Fibroblast of villous mesenchyme (primary cell): ENCODE data around the gene ABCA1. TPM values are rescaled to one million over a fixed set of nuclear protein-coding genes. Genes with fewer than 3 reads are reported as not detected.
"Not testable (repeated sequence)": the region's sequence is repeated elsewhere in the genome, so short reads cannot be mapped to it uniquely, and the experiment has no call there.

ENCODE experiments used
- DNase-seq: peaks from one replicate; pipeline ENCODE4 v3.0.0-alpha.2; 2010; ENCODE audit warnings: low read depth
- H3K4me3 ChIP-seq: 2 replicates; pipeline ENCODE4 v1.5.1; 2011; ENCODE audit warnings: low read depth, mild to moderate bottlenecking, low read length
- total RNA-seq: library from RNA; depleted of rRNA; stranded (reverse); fragments of >200 nt; gene quantifications from 2 replicates; pipeline ENCODE4 v1.2.3, GENCODE V29; 2012
- TF ChIP-seq, protein P1 (sequence below): IDR thresholded peaks from 2 replicates; pipeline ENCODE4 v1.5.1; 2012; ENCODE audit warnings: low read depth, mild to moderate bottlenecking, low read length; ENCODE audit not compliant: insufficient read depth

Gene ABCA1, protein sequence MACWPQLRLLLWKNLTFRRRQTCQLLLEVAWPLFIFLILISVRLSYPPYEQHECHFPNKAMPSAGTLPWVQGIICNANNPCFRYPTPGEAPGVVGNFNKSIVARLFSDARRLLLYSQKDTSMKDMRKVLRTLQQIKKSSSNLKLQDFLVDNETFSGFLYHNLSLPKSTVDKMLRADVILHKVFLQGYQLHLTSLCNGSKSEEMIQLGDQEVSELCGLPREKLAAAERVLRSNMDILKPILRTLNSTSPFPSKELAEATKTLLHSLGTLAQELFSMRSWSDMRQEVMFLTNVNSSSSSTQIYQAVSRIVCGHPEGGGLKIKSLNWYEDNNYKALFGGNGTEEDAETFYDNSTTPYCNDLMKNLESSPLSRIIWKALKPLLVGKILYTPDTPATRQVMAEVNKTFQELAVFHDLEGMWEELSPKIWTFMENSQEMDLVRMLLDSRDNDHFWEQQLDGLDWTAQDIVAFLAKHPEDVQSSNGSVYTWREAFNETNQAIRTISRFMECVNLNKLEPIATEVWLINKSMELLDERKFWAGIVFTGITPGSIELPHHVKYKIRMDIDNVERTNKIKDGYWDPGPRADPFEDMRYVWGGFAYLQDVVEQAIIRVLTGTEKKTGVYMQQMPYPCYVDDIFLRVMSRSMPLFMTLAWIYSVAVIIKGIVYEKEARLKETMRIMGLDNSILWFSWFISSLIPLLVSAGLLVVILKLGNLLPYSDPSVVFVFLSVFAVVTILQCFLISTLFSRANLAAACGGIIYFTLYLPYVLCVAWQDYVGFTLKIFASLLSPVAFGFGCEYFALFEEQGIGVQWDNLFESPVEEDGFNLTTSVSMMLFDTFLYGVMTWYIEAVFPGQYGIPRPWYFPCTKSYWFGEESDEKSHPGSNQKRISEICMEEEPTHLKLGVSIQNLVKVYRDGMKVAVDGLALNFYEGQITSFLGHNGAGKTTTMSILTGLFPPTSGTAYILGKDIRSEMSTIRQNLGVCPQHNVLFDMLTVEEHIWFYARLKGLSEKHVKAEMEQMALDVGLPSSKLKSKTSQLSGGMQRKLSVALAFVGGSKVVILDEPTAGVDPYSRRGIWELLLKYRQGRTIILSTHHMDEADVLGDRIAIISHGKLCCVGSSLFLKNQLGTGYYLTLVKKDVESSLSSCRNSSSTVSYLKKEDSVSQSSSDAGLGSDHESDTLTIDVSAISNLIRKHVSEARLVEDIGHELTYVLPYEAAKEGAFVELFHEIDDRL (N-terminal part only)
- total RNA-seq = 88.3 and 132 TPM in 2 replicates

DNA sequence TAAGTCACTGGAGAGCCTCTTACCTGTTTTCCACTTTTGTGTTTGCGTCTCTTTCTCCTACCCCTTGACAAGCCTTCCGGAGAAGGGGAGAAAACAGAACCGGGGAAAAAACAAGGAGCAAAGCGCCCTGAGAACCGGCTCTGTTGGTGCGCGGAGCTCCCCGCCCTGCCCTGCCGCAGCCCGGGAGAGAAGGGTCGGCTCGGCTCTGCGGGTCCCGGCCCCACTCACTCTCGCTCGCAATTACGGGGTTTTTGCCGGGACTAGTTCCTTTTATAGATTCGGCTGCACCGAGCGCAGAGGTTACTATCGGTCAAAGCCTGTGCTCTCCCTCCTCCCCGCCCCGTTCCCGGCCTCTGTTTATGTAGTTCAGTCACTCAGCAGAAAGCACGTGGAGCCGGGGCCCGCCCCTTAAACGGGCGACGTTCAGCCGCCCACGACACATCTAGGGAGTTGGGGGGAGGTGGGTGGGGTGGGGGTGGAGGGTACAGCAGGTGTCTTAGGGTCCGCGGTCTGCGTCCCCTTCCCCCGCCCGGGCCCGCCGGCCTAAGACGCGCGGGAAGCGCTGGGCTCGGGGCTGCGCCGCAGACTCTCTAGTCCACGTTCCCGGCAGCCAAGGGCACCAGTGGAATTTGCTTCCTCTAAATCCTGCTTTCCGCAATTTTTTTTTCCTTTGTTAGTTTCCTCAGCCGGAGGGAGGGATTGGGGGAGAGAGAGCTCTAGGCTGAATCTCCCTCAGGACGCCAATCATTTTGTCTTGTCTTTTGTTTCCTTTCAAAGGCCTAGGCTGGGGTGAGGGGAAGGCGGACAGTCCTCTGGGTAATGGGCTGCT is at the start of gene ABCA1:
ABCA1 (minus strand) TSS at position 244 of the 829 bp plus-strand sequence. CDS start 24,476 bp downstream, outside the sequence.
- DNase-seq = peak; percentile 93

DNA sequence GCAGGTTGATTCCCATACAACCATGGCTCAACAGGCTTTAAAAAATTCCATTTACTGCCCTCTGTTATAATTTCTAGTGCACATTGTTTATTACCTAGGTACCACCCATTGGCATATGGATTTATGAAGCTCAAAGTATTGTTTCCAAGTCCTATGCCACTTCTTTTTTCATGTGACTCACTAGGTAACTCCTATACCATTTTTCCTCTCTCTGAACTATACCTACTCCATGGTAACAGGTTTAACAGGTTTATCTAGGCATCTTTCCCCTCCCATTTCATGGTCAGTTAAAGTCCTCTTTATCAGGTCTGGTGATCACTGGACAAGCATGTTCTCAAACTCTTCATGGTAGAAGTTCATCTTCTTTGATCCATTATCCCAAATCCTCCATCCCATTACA is 49.6 kb upstream of the ABCA1 start:
- H3K4me3 ChIP-seq = no peak overlapping the region
- TF ChIP-seq, protein P1, sequence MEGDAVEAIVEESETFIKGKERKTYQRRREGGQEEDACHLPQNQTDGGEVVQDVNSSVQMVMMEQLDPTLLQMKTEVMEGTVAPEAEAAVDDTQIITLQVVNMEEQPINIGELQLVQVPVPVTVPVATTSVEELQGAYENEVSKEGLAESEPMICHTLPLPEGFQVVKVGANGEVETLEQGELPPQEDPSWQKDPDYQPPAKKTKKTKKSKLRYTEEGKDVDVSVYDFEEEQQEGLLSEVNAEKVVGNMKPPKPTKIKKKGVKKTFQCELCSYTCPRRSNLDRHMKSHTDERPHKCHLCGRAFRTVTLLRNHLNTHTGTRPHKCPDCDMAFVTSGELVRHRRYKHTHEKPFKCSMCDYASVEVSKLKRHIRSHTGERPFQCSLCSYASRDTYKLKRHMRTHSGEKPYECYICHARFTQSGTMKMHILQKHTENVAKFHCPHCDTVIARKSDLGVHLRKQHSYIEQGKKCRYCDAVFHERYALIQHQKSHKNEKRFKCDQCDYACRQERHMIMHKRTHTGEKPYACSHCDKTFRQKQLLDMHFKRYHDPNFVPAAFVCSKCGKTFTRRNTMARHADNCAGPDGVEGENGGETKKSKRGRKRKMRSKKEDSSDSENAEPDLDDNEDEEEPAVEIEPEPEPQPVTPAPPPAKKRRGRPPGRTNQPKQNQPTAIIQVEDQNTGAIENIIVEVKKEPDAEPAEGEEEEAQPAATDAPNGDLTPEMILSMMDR = no peak
- DNase-seq = no peak

More for the DNA sequence above, at the start of gene ABCA1:
- H3K4me3 ChIP-seq = peak within 1 kb of the TSS; percentile 79
- TF ChIP-seq, protein P1 = no peak

DNA sequence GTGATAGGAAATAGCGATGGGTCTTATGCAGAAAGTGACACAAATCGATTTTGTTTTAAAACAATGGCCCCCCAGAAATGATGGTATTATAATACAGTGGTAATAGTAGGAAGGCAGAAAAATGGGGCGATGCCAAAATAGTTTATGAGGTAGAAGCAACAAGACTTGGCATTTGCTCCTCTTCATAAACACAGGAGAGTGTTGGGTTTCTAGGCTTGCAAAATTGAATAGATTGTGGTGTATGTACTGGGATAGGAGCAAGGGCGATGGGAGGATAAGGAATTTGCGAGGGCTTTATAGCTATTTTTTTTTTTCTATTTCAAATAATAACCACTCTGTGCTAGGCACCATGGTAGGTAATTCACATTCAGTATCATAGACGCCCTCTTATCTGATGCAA is 49.2 kb upstream of the ABCA1 start:
- TF ChIP-seq, protein P1 = no peak
- no peak overlapping the region for H3K4me3 ChIP-seq

DNA sequence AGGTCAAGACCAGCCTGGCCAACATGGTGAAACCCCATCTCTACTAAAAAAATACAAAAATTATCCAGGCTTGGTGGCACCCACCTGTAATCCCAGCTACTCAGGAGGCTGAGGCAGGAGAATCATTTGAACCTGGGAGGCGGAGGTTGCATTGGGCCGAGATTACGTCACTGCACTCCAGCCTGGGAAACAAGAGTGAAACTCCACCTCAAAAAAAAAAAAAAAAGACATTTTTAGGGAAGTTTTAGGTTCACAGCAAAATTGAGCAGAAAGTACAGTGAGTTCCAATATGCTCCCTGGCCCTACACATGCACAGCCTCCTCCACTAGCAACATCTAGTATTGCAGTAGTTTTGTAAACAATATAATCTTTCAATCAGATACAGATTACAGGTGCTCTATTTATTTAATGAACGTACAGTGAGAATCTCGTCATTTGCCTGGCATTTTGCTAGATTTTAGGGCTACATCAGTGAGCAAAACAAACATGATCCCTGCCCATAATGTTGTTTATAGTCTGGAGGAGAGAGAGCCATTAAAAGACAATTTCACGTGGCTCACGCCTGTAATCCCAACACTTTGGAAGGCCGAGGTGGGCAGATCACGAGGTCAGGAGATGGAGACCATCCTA is 48.1 kb upstream of the ABCA1 start:
- not testable (repeated sequence) for DNase-seq, H3K4me3 ChIP-seq

More for the DNA sequence above, 49.2 kb upstream of the ABCA1 start:
- no peak for DNase-seq

DNA sequence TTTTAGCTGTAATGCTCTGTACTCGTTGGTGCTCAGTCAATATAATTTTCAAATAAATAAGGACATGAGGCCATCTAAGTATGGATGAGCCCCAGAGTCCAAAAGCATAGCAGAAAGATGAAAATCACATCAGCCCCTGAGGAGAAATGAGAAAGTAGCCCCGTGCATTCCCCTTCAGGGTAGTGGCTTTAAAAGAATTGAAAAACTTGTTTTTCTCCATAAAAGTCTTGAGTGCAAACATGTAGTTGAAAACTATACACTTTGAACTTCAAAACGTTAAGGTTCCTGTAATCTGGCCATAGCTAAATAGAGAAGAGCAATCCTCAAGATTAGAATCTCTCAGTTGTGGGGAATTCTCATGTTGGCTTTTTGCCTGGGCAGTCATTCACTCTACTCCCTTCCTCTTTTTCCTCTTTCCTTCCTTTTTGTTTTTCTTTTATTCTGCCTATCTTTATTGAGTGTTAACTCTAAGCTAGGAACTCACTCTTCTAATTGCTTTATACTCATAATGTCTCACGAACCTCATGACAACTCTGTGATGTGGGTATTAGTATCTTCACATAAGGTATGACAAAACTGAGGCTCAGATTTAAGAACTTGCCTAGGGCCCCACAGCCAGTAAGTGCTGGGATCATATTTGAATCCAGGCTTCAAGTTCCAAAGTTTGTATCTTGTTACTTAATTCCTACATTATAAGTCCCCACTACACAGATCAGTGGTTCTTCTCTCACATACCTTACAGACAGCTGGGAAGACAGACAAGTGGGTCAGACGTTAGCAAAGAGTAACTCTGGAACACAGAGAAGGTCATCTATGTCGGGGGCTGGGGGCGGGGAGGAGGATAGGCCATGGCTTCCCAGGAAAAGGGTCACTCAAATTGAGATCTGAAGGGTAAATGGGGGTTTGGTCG is 46.4 kb upstream of the ABCA1 start:
- DNase-seq = no peak
- TF ChIP-seq, protein P1 = no peak
- no peak overlapping the region for H3K4me3 ChIP-seq
